Ishikawa (cell line): ENCODE data around the gene RALGPS1.

Experiments
- CEBPB ChIP-seq: IDR thresholded peaks from 2 replicates; pipeline ENCODE4 v1.6.1; 2012
- CREB1 ChIP-seq: IDR thresholded peaks from 2 replicates; pipeline ENCODE4 v1.6.1; 2012; ENCODE audit warnings: low read depth
- EGR1 ChIP-seq: IDR thresholded peaks from 2 replicates; pipeline ENCODE4 v1.6.1; 2012
- EP300 ChIP-seq: IDR thresholded peaks from 2 replicates; pipeline ENCODE4 v1.6.1; 2012; ENCODE audit warnings: borderline replicate concordance
- FOXM1 ChIP-seq: IDR thresholded peaks from 2 replicates; pipeline ENCODE4 v1.6.1; 2012; ENCODE audit warnings: low read depth, borderline replicate concordance
- NFIC ChIP-seq: IDR thresholded peaks from 2 replicates; pipeline ENCODE4 v1.6.1; 2012
- RAD21 ChIP-seq: IDR thresholded peaks from 2 replicates; pipeline ENCODE4 v1.6.1; 2012; ENCODE audit warnings: low read depth
- REST ChIP-seq: IDR thresholded peaks from 2 replicates; pipeline ENCODE4 v1.6.1; 2012; ENCODE audit warnings: low read depth, mild to moderate bottlenecking
- TAF1 ChIP-seq: IDR thresholded peaks from 2 replicates; pipeline ENCODE4 v1.6.1; 2012; ENCODE audit warnings: low read depth, mild to moderate bottlenecking
- TCF12 ChIP-seq: IDR thresholded peaks from 2 replicates; pipeline ENCODE4 v1.6.1; 2012; ENCODE audit warnings: low read depth
- TEAD4 ChIP-seq: IDR thresholded peaks from 2 replicates; pipeline ENCODE4 v1.6.1; 2012
- USF1 ChIP-seq: IDR thresholded peaks from 2 replicates; pipeline ENCODE4 v1.6.1; 2012
- YY1 ChIP-seq: IDR thresholded peaks from 2 replicates; pipeline ENCODE4 v1.6.1; 2012; ENCODE audit warnings: low read depth
- ZBTB7A ChIP-seq: IDR thresholded peaks from 2 replicates; pipeline ENCODE4 v1.6.1; 2012; ENCODE audit warnings: low read depth
- TF ChIP-seq, protein P1 (sequence below): IDR thresholded peaks from 2 replicates; pipeline ENCODE4 v1.6.1; 2012

The RALGPS1 gene

DNA sequence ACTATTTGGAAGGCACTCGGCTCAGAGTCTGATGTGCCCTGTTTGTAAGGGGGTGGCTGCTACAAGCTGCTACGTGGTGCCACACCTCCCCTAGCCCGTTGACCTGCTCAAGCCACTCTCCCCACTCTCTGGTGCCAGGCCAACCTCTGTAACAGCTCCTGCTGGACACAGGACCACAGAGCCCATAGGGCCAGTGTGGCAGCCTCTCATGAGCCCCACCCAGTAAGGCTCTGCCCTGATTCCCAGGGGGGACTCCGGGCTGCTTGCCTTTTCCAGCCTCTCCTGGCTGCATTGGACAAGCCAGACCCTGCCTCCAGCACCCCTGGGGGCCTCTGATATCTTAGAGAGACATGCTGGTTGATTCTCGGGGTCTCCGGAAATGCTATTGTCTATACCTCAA lies 261.2 kb downstream of the RALGPS1 start:
- no peak for TF ChIP-seq CREB1
- TF ChIP-seq TAF1: no peak
- no peak for TF ChIP-seq REST
- no peak for TF ChIP-seq ZBTB7A
- no peak for TF ChIP-seq TCF12
- no peak for TF ChIP-seq RAD21
- no peak for TF ChIP-seq EP300
- TF ChIP-seq, protein P1, sequence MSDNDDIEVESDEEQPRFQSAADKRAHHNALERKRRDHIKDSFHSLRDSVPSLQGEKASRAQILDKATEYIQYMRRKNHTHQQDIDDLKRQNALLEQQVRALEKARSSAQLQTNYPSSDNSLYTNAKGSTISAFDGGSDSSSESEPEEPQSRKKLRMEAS: no peak

- TF ChIP-seq EGR1 (no peak), FOXM1 (no peak), ZBTB7A (no peak)
These were observed 262.0 kb downstream of the RALGPS1 start for GRCh38 chr9:127176631-127177030.

GRCh38 chr9:127177231-127177630 lies 262.6 kb downstream of the RALGPS1 start:
- TF ChIP-seq CREB1 (no peak), YY1 (no peak), EP300 (no peak), CEBPB (no peak), TAF1 (no peak), TEAD4 (no peak), FOXM1 (no peak), RAD21 (no peak), USF1 (no peak)
- TF ChIP-seq, protein P1: no peak

GRCh38 chr9:127177665-127178265 lies 263.2 kb downstream of the RALGPS1 start:
- TF ChIP-seq REST: no peak
- no peak for TF ChIP-seq EGR1
- no peak for TF ChIP-seq TCF12

DNA sequence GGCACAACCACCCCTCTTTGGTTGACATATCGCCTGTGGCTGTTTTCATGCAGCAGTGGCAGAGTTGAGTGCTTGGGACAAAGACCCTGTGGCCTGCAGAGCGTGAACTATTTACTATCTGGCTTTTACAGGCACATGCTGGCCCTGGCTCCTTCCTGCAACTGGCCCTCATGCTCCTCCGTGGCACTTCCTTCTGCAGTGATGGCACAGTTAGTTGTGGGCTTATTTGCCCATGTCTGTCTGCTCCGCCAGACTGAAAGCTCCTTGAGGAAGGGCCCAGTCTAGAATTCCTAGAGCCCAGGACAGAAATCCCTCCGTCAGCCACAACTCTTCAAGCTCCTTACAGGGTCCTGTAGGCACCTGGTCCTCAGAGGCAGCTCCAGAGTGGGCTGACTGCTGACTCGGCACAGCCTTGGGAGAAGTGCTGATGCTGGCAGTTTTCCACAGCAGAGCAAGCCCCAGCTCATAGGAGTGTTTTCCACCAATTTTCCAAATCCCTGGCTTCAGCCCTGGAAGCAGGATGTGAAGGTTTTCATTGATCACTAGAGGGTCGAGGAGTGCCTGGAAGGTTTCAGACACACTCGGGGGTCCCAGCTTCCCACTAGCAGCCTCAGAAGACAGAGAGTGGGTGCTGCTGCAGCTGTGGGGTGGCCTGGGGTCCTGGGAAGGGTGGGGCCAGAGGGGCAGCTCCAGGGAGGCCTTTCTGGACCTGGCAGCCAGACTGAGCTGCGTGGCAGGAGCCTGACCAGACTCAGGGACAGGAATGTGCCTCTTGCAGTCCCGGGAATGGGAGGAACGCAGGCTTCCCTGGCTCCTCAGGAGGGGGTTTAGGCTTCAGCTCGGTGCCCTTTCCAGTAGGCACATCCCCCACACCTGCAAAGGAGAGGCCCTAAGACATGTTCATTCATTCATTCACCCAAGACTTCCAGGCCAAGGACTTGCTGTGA lies 264.4 kb downstream of the RALGPS1 start:
- TF ChIP-seq EGR1 (no peak), RAD21 (no peak), NFIC (no peak), TCF12 (no peak), CEBPB (no peak), REST (no peak), EP300 (no peak), TEAD4 (no peak), TAF1 (no peak), YY1 (no peak), USF1 (no peak), CREB1 (no peak), ZBTB7A (no peak), FOXM1 (no peak)
- TF ChIP-seq, protein P1: no peak
